ENCODE results near the gene AHNAK.
"Not testable (repeated sequence)": the region's sequence is repeated elsewhere in the genome, so short reads cannot be mapped to it uniquely, and the experiment has no call there.

Gene AHNAK

GRCh38 chr11:62502030-62502730 is 44.4 kb downstream of the AHNAK start:
- CTCF ChIA-PET: interaction anchor here (0.7 to 1.4 kb wide), 3 partner anchors 8 to 56 kb away, joined by 3 to 4 read pairs (median 3); no protein-coding TSS in a partner anchor
- no peak for DNase-seq
- Histone ChIP-seq H3K27ac (ENCODE audit: insufficient read depth in 1 of 2, low read depth in 1 of 2, low read length in 2 of 2, poor library complexity in 1 of 2, severe bottlenecking in 2 of 2) (no peak overlapping the region), H3K4me1 (ENCODE audit: control extremely low read depth in 1 of 4, control insufficient read depth in 4 of 4, insufficient read depth in 4 of 4, low read length in 3 of 4) (peaks cover 0 to 40% (median 32%) of the 10 kb centered on the region in 4 experiments), H3K27me3 (replicated peaks in 2 of 5; ENCODE audit: control insufficient read depth in 4 of 5, insufficient read depth in 5 of 5, low read length in 4 of 5) (peaks cover 0 to 3% (median 0%) of the 10 kb centered on the region in 5 experiments), H3K9me3 (ENCODE audit: control extremely low read depth in 1 of 5, control insufficient read depth in 4 of 5, insufficient read depth in 2 of 5, low read depth in 1 of 5, low read length in 4 of 5) (no peaks in the 10 kb centered on the region), H3K4me3 (ENCODE audit: control insufficient read depth in 1 of 7, extremely low read depth in 1 of 7, insufficient read depth in 4 of 7, low read depth in 2 of 7, low read length in 6 of 7) (peak overlapping the region in 2 of 7 experiments; percentile 19 to 42), H3K36me3 (ENCODE audit: control insufficient read depth in 4 of 4, insufficient read depth in 4 of 4, low read length in 3 of 4) (no peaks in the 10 kb centered on the region)
- WGBS (ENCODE audit: insufficient coverage): 17% methylated on average over 5 of the region's 10 CpGs
- POLR2A ChIA-PET: no interaction called here

GRCh38 chr11:62501432-62501891 is 45.1 kb downstream of the AHNAK start:
- H3K27me3 ChIP-seq (replicated peaks in 2 of 5; ENCODE audit: control insufficient read depth in 4 of 5, insufficient read depth in 5 of 5, low read length in 4 of 5): peaks cover 0 to 3% (median 0%) of the 10 kb centered on the region in 5 experiments
- no peaks in the 10 kb centered on the region for H3K9me3 ChIP-seq (ENCODE audit: control extremely low read depth in 1 of 5, control insufficient read depth in 4 of 5, insufficient read depth in 2 of 5, low read depth in 1 of 5, low read length in 4 of 5)
- WGBS (ENCODE audit: insufficient coverage): 26% methylated on average over 6 of the region's 11 CpGs
- H3K4me3 ChIP-seq (ENCODE audit: control insufficient read depth in 1 of 7, extremely low read depth in 1 of 7, insufficient read depth in 4 of 7, low read depth in 2 of 7, low read length in 6 of 7): peak overlapping the region in 2 of 7 experiments; percentile 11 to 42
- POLR2A ChIA-PET: no interaction called here
- peaks cover 0 to 42% (median 32%) of the 10 kb centered on the region in 4 experiments for H3K4me1 ChIP-seq (ENCODE audit: control extremely low read depth in 1 of 4, control insufficient read depth in 4 of 4, insufficient read depth in 4 of 4, low read length in 3 of 4)
- CTCF ChIA-PET: interaction anchor here (1.4 kb wide), 1 partner anchor 41 kb away, joined by 4 read pairs; no protein-coding TSS in a partner anchor
- H3K36me3 ChIP-seq (ENCODE audit: control insufficient read depth in 4 of 4, insufficient read depth in 4 of 4, low read length in 3 of 4): no peaks in the 10 kb centered on the region
- DNase-seq: no peak
- peak overlapping the region in 1 of 2 experiments; percentile 19 for H3K27ac ChIP-seq (ENCODE audit: insufficient read depth in 1 of 2, low read depth in 1 of 2, low read length in 2 of 2, poor library complexity in 1 of 2, severe bottlenecking in 2 of 2)

GRCh38 chr11:62500650-62501030 is 46.0 kb downstream of the AHNAK start:
- DNase-seq: no peak
- no peaks in the 10 kb centered on the region for H3K36me3 ChIP-seq (ENCODE audit: control insufficient read depth in 4 of 4, insufficient read depth in 4 of 4, low read length in 3 of 4)
- CTCF ChIA-PET: interaction anchor here (1.2 to 2.1 kb wide), 3 partner anchors 14 to 76 kb away, joined by 3 to 9 read pairs (median 7); no protein-coding TSS in a partner anchor
- H3K4me3 ChIP-seq (ENCODE audit: control insufficient read depth in 1 of 7, extremely low read depth in 1 of 7, insufficient read depth in 4 of 7, low read depth in 2 of 7, low read length in 6 of 7): no peak overlapping the region
- peaks cover 0 to 42% (median 32%) of the 10 kb centered on the region in 4 experiments for H3K4me1 ChIP-seq (ENCODE audit: control extremely low read depth in 1 of 4, control insufficient read depth in 4 of 4, insufficient read depth in 4 of 4, low read length in 3 of 4)
- H3K27ac ChIP-seq (ENCODE audit: insufficient read depth in 1 of 2, low read depth in 1 of 2, low read length in 2 of 2, poor library complexity in 1 of 2, severe bottlenecking in 2 of 2): peak overlapping the region in 1 of 2 experiments; percentile 15
- H3K9me3 ChIP-seq (ENCODE audit: control extremely low read depth in 1 of 5, control insufficient read depth in 4 of 5, insufficient read depth in 2 of 5, low read depth in 1 of 5, low read length in 4 of 5): no peaks in the 10 kb centered on the region
- POLR2A ChIA-PET: no interaction called here
- no peaks in the 10 kb centered on the region for H3K27me3 ChIP-seq (replicated peaks in 2 of 5; ENCODE audit: control insufficient read depth in 4 of 5, insufficient read depth in 5 of 5, low read length in 4 of 5)
- WGBS (ENCODE audit: insufficient coverage): 100% methylated on average over 2 of the region's 3 CpGs

- POLR2A ChIA-PET: no interaction called here
- peak in 1 of 3 donors; percentile 48 for DNase-seq
- Histone ChIP-seq H3K27me3 (replicated peaks in 2 of 5; ENCODE audit: control insufficient read depth in 4 of 5, insufficient read depth in 5 of 5, low read length in 4 of 5) (no peaks in the 10 kb centered on the region), H3K27ac (ENCODE audit: insufficient read depth in 1 of 2, low read depth in 1 of 2, low read length in 2 of 2, poor library complexity in 1 of 2, severe bottlenecking in 2 of 2) (peak overlapping the region in 1 of 2 experiments; percentile 56), H3K4me1 (ENCODE audit: control extremely low read depth in 1 of 4, control insufficient read depth in 4 of 4, insufficient read depth in 4 of 4, low read length in 3 of 4) (peaks cover 0 to 42% (median 32%) of the 10 kb centered on the region in 4 experiments), H3K9me3 (ENCODE audit: control extremely low read depth in 1 of 5, control insufficient read depth in 4 of 5, insufficient read depth in 2 of 5, low read depth in 1 of 5, low read length in 4 of 5) (no peaks in the 10 kb centered on the region), H3K4me3 (ENCODE audit: control insufficient read depth in 1 of 7, extremely low read depth in 1 of 7, insufficient read depth in 4 of 7, low read depth in 2 of 7, low read length in 6 of 7) (no peak overlapping the region), H3K36me3 (ENCODE audit: control insufficient read depth in 4 of 4, insufficient read depth in 4 of 4, low read length in 3 of 4) (no peaks in the 10 kb centered on the region)
- CTCF ChIA-PET: interaction anchor here (1.1 to 3.8 kb wide), 5 partner anchors 8 to 75 kb away, joined by 3 to 19 read pairs (median 7); no protein-coding TSS in a partner anchor
- WGBS (ENCODE audit: insufficient coverage): 90% methylated on average over 12 of the region's 12 CpGs
These were observed 46.5 kb downstream of the AHNAK start for GRCh38 chr11:62499944-62500649.

GRCh38 chr11:62499311-62499943 is 47.2 kb downstream of the AHNAK start:
- POLR2A ChIA-PET; H3K36me3 ChIP-seq (ENCODE audit: control insufficient read depth in 4 of 4, insufficient read depth in 4 of 4, low read length in 3 of 4); H3K9me3 ChIP-seq (ENCODE audit: control extremely low read depth in 1 of 5, control insufficient read depth in 4 of 5, insufficient read depth in 2 of 5, low read depth in 1 of 5, low read length in 4 of 5); H3K4me3 ChIP-seq (ENCODE audit: control insufficient read depth in 1 of 7, extremely low read depth in 1 of 7, insufficient read depth in 4 of 7, low read depth in 2 of 7, low read length in 6 of 7); H3K27me3 ChIP-seq (replicated peaks in 2 of 5; ENCODE audit: control insufficient read depth in 4 of 5, insufficient read depth in 5 of 5, low read length in 4 of 5): not testable (repeated sequence)
- peak in 1 of 3 donors; percentile 22 for DNase-seq
- WGBS (ENCODE audit: insufficient coverage): 65% methylated on average over 10 of the region's 17 CpGs
- Histone ChIP-seq H3K4me1 (ENCODE audit: control extremely low read depth in 1 of 4, control insufficient read depth in 4 of 4, insufficient read depth in 4 of 4, low read length in 3 of 4) (peaks cover 0 to 42% (median 32%) of the 10 kb centered on the region in 4 experiments), H3K27ac (ENCODE audit: insufficient read depth in 1 of 2, low read depth in 1 of 2, low read length in 2 of 2, poor library complexity in 1 of 2, severe bottlenecking in 2 of 2) (peak overlapping the region in 1 of 2 experiments; percentile 56)
- CTCF ChIA-PET: interaction anchor here (1.1 to 3.8 kb wide), 5 partner anchors 8 to 75 kb away, joined by 3 to 19 read pairs (median 7); no protein-coding TSS in a partner anchor

GRCh38 chr11:62498492-62499286 is 47.9 kb downstream of the AHNAK start:
- peaks cover 0 to 42% (median 32%) of the 10 kb centered on the region in 4 experiments for H3K4me1 ChIP-seq (ENCODE audit: control extremely low read depth in 1 of 4, control insufficient read depth in 4 of 4, insufficient read depth in 4 of 4, low read length in 3 of 4)
- ChIA-PET POLR2A (no interaction called here), CTCF (interaction anchor here (2.0 to 3.8 kb wide), 3 partner anchors 9 to 74 kb away, joined by 7 to 19 read pairs (median 9); no protein-coding TSS in a partner anchor)

More at GRCh38 chr11:62498492-62499286, 47.9 kb downstream of the AHNAK start:
- WGBS (ENCODE audit: insufficient coverage): 97% methylated on average over 7 of the region's 9 CpGs
- Histone ChIP-seq H3K27me3 (replicated peaks in 2 of 5; ENCODE audit: control insufficient read depth in 4 of 5, insufficient read depth in 5 of 5, low read length in 4 of 5) (no peaks in the 10 kb centered on the region), H3K4me3 (ENCODE audit: control insufficient read depth in 1 of 7, extremely low read depth in 1 of 7, insufficient read depth in 4 of 7, low read depth in 2 of 7, low read length in 6 of 7) (no peak overlapping the region), H3K36me3 (ENCODE audit: control insufficient read depth in 4 of 4, insufficient read depth in 4 of 4, low read length in 3 of 4) (no peaks in the 10 kb centered on the region), H3K27ac (ENCODE audit: insufficient read depth in 1 of 2, low read depth in 1 of 2, low read length in 2 of 2, poor library complexity in 1 of 2, severe bottlenecking in 2 of 2) (no peak overlapping the region), H3K9me3 (ENCODE audit: control extremely low read depth in 1 of 5, control insufficient read depth in 4 of 5, insufficient read depth in 2 of 5, low read depth in 1 of 5, low read length in 4 of 5) (no peaks in the 10 kb centered on the region)
- no peak for DNase-seq

All from common myeloid progenitor, CD34-positive (primary cell).